GM21737 (cell line): Measurements from ENCODE around the gene MYO18A.
"Not testable (repeated sequence)": the region's sequence is repeated elsewhere in the genome, so short reads cannot be mapped to it uniquely, and the experiment has no call there.

ENCODE experiments used
- ATAC-seq: cut with Tn5 transposase; IDR thresholded peaks from one replicate; pipeline ENCODE4 v1.9.1; 2021; ENCODE audit warnings: mild to moderate bottlenecking, moderate library complexity; ENCODE audit not compliant: unreplicated experiment

The MYO18A gene

DNA sequence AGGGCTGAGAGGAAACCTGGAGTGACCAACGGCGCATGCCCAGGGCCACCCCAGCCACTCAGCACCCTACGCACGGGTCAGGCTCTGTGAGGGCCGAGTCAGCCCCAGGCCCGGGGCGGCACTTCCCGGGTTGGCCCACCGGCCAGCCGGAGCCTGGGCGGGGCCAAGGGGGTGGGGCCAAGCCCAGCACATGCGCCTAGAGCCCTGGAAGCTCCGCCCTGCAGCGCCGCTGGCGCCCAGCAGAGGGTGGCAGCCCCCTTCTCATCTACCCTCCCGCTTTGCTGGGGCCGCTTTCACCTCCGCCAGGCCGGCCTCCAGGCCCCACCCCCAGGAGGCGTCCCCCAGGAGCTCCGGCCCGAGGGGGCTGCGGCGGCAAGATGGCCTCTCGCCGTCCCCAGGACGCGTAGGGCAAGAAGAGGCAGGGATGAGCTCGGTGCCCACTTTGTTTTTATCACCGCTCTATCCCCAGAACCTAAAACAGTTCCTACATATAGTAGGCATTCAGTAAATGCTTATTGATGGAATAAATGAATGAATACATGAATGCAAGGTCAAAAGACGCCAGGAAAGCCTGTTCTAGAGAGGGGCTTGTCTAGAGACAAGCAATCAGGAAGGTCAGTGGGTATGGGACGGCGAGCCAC, 31.3 kb downstream of the MYO18A start:
- ATAC-seq: peak; percentile 73

GRCh38 chr17:29148257-29148789, 31.9 kb downstream of the MYO18A start:
- no peak for ATAC-seq

- no peak for ATAC-seq
Observed at GRCh38 chr17:29147682-29148081, 32.5 kb downstream of the MYO18A start.

GRCh38 chr17:29147228-29147627, 33.0 kb downstream of the MYO18A start:
- ATAC-seq: not testable (repeated sequence)

DNA sequence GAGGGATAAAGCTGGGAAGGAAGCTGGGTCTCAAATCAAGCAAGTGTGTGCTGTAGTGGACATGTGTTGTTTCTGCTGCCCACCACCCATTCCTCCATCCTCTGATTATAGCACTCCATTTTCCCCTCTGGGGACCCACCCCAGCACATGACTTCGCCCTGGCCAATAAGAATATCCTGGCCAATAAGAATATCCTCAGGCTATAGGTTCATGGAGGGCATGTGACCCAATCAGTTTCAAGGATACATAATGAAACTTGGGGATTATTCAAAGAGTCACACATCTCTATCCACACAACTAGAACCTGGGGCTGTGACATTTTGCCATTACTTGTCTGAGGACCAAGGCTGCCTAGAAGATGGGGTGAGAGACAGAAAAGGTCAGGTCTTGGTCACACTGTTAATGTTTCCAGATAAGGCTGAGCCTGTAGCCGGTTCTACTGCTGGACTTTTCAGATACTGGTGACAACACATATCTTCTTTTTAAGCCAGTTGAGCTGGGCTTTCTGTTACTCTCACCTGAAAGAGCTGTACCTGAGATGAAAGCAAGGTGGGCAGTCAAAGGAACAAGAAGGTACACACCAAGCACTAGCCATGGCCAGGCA, 33.7 kb downstream of the MYO18A start:
- ATAC-seq: no peak

- ATAC-seq: peak; percentile 25
Observed at GRCh38 chr17:29145289-29146073, 34.7 kb downstream of the MYO18A start.

- ATAC-seq: no peak
Observed at GRCh38 chr17:29143894-29144293, 36.3 kb downstream of the MYO18A start.

- no peak for ATAC-seq
Observed at GRCh38 chr17:29141514-29141876, 38.7 kb downstream of the MYO18A start.

GRCh38 chr17:29140631-29141513, 39.3 kb downstream of the MYO18A start:
- no peak for ATAC-seq

GRCh38 chr17:29140051-29140621, 40.1 kb downstream of the MYO18A start:
- peak; percentile 38 for ATAC-seq

- ATAC-seq: peak; percentile 34
Observed at GRCh38 chr17:29138971-29139691, 41.1 kb downstream of the MYO18A start.

GRCh38 chr17:29138184-29138955, 41.8 kb downstream of the MYO18A start:
- no peak for ATAC-seq

GRCh38 chr17:29136998-29137730, 43.0 kb downstream of the MYO18A start:
- no peak for ATAC-seq

GRCh38 chr17:29135464-29135863, 44.7 kb downstream of the MYO18A start:
- ATAC-seq: no peak

DNA sequence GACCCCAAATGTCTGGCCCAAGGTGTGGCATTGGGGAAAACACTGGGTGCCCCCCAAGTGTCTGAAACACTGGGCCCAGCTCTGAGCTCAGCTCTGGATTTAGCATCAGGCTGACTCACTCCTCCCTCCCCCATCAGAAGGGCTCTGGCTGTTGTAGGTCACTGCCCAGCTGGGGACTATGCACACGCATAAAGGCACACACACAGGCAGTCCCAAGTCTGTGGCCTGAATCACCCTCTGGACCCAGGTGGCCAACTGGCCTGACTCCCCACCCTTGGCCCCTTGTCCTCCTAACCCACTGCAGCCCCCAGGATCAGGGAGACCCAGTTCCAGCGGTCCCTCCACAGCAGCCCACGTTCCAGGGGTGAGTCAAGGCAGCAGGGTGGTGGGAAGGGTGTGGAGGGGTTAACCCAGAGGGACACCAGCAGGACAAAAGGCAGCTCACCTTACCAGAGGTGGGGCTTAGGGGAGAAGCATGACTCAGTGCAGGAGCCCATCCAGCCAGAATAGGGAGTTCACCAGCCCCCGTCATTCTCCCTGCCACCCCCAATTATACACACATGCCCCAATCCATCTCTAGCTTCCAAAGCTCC, 47.0 kb downstream of the MYO18A start:
- ATAC-seq: no peak

- no peak for ATAC-seq
Observed at GRCh38 chr17:29131814-29132682, 48.1 kb downstream of the MYO18A start.

GRCh38 chr17:29129731-29130130, 50.5 kb downstream of the MYO18A start:
- ATAC-seq: no peak
